ENCODE measurements around the gene SFXN5. TPM values are rescaled to one million over a fixed set of nuclear protein-coding genes. Genes with fewer than 3 reads are reported as not detected.
"Not testable (repeated sequence)": the region's sequence is repeated elsewhere in the genome, so short reads cannot be mapped to it uniquely, and the experiment has no call there.

The SFXN5 gene
- total RNA-seq, 1 experiment from 2014 or later: 13.3 TPM

DNA sequence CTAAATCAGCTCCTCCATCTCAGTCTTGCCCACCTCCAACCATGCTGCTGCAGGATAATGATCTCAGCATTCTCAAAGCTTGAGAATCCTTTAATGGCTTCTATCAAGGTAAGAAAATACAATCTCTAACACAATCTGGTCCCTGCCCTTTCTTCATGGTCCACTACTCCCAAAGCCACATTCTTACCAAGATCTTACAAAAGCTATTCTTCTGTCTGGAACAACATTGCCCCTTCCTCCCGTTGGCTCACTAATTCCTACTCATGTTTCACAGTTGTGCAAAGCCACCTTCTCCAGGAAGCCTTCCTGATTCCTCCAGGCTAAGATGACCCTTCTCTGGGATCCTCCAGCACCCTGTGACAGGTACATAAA is 5.9 kb upstream of the SFXN5 start:
- Histone ChIP-seq H3K36me3 (peaks cover 11% of the 10 kb centered on the region), H3K4me3 (no peak overlapping the region), H3K27me3 (replicated peaks) (no peaks in the 10 kb centered on the region), H3K4me1 (replicated peaks) (no peaks in the 10 kb centered on the region), H3K9me3 (replicated peaks) (no peaks in the 10 kb centered on the region), H3K27ac (no peak overlapping the region)
- DNase-seq (ENCODE audit: low read depth in 1 of 2, low spot score in 2 of 2): no peak

DNA sequence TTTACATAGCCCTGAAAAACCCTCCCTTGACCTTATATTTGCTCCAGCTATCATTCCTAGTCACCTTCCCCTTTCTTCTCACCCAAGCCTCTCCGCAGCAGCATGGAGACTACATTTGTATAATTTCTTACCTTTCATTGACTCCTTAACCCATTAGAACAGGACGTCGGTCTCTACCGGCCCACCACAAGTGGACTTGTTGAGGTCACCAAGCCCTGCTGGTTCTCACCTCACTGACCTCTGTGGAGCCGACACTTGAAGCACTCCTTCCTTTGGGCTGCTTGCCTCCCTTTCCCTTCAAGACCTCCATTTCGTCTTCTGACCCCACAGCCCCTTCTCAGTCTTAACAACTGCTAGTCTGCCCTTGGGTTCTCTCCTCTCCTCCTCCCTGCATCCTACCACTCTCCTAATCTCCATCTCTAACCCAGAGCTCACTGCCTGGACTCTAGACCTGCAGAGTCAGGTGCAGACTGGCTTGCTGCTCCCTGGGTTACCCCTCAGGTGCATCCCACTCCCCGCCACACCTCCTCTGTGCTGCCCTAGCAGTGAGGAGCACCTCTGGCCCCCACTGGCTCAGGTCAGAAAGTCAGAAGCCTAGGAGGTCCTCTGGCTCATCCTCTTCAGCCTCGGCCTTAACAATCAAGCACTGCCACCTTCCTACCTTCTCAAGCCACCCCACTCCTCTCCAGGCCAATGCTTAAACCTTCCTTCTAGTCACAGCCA is 5.3 kb upstream of the SFXN5 start:
- Histone ChIP-seq H3K4me3 (no peak overlapping the region), H3K36me3 (peaks cover 11% of the 10 kb centered on the region), H3K27ac (no peak overlapping the region), H3K9me3 (replicated peaks) (no peaks in the 10 kb centered on the region), H3K27me3 (replicated peaks) (no peaks in the 10 kb centered on the region), H3K4me1 (replicated peaks) (peaks cover 4% of the 10 kb centered on the region)
- DNase-seq (ENCODE audit: low read depth in 1 of 2, low spot score in 2 of 2): no peak

DNA sequence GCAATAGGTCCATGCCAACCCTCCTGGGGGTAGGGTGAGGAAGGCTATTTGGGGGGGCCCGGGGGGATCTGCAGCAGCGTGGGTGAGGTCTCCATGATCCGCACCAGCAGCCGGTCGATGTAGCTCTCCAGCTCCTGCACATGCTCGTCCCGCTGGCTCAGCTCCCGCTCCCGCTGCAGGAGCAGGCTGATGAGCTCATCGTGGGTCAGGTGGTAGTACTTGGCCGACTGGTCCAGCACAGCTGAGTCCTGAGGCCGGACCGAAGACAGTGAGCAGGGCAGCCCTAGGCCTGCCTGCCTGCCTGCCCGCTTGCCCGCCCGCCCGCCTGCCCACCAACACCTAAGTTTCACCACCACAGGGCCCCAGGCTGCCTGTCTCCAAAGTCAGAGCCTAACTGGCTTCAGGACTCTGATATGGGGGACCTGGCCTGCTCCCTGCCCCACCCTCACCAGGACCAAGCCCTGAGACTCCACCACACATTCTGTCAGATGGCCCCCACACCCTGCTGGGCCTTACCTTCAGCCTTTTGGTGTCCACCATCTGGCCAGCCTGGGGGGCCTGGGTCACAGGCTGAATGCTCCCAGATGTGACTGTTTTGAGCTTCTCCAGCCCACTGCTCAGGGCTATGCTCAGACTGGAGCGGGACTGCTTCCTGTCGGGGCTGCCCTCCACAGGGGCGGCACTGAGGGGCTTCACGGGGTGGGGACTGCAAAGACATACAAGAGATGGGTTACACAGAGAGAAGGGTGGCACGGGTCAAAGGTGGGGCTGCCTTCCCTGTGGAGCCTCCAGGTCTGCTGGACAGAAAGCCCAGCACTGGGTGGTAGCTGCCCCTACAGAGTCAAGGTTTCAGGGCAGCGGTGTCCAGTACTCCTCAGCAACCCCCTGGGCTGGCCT is 4.2 kb upstream of the SFXN5 start:
- no peak for DNase-seq (ENCODE audit: low read depth in 1 of 2, low spot score in 2 of 2)
- Histone ChIP-seq H3K4me3 (no peak overlapping the region), H3K36me3 (peaks cover 12% of the 10 kb centered on the region), H3K27me3 (replicated peaks) (no peaks in the 10 kb centered on the region), H3K27ac (no peak overlapping the region), H3K9me3 (replicated peaks) (no peaks in the 10 kb centered on the region), H3K4me1 (replicated peaks) (peaks cover 5% of the 10 kb centered on the region)

DNA sequence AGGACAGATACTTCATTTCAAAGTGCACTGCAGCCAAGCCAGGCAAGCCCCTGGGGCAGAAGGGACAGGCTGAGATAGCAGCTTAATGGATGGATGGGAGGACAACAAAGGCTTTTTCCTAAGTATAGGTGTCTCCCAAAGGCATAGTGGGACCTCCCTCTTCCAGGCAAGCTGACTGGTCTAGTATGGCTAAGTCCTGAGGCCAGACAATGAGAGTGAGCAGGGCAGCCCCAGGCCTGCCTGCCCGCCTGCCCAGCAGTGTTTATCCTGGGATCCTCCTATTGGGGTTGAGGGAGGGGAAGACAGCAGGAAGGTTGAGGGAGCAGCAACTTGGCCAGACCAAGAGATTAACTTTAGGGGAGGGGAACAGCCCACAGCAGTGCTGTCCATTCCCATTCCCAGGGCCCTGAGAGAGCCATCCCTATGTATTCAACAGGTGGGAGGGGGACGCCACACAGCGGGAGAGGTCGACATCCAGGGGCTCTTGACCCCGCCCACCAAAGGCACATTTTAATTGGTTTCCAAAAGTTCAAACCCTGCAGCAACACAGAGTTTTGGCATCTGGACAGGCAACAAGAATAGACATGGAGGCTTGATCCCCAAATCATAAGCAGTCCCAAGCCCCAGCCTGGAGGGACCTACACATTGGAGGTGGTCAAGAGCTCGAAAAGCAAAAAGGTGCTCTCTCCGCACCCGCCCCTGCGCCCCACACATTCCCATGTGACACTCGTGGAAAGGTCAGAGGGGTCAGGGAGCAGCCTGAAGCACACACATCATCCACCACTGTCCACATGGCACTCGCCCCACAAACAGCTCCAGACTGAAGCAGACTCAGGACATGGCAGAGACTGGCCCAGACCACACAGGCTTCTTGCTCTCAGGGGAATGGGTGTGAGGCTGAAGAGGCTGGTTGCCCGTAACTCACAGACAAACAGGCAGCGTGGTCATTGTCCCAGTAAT is 2.9 kb upstream of the SFXN5 start:
- DNase-seq (ENCODE audit: low read depth in 1 of 2, low spot score in 2 of 2): no peak

DNA sequence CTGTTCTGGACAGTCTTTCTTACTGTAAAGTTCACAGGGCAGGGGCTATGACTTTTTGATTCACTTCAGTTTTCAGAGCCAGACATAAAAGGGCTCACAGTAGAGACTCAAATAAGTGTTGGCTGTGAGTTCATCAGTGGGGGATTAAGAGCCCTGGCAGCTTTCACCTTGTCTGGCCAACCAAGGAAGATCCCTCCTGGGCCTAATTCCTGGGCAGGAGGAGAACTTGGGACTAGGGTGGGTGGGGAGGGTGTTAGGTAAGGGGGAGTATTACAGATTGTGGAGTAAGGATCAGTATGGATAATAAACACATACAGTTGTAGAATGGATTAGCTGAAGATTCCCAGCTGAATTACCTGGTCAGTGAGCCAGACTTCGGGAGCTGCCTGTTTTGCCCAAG is 904 bp upstream of the SFXN5 start:
- peaks cover 3% of the 10 kb centered on the region; the same call in 1 of the 2 replicates for H3K36me3 ChIP-seq
- H3K27me3 ChIP-seq (replicated peaks): no peaks in the 10 kb centered on the region
- no peak overlapping the region; the same call in 1 of the 2 replicates for H3K4me3 ChIP-seq
- no peaks in the 10 kb centered on the region for H3K9me3 ChIP-seq (replicated peaks)
- DNase-seq (ENCODE audit: low read depth in 1 of 2, low spot score in 2 of 2): no peak
- H3K4me1 ChIP-seq (replicated peaks): peaks cover 16% of the 10 kb centered on the region
- no peak overlapping the region for H3K27ac ChIP-seq

More for the DNA sequence above, 2.9 kb upstream of the SFXN5 start:
- Histone ChIP-seq H3K4me1 (replicated peaks) (peaks cover 13% of the 10 kb centered on the region), H3K27ac (no peak overlapping the region), H3K9me3 (replicated peaks) (no peaks in the 10 kb centered on the region), H3K27me3 (replicated peaks) (no peaks in the 10 kb centered on the region), H3K36me3 (peaks cover 4% of the 10 kb centered on the region), H3K4me3 (no peak overlapping the region)

DNA sequence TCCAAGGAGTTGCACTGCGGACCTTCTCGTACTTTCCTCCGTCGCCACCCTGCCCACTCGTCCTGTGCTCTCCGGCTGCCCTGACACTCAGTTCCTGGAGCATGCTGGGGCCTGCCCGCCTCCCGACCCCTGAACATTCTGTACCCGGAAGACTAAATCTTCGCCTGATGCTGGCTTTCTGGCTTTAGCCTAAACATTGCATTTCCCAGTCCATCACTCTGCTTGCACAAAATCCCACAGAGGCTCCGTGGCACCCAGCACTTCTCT is 550 bp upstream of the SFXN5 start:
- Histone ChIP-seq H3K27me3 (replicated peaks) (no peaks in the 10 kb centered on the region), H3K9me3 (replicated peaks) (no peaks in the 10 kb centered on the region), H3K4me3 (peak overlapping the region; percentile 73), H3K36me3 (peaks cover 3% of the 10 kb centered on the region; the same call in 1 of the 2 replicates), H3K4me1 (replicated peaks) (peaks cover 16% of the 10 kb centered on the region), H3K27ac (0 out of 2 replicates have a peak overlapping the region, but pooled peaks have one; percentile 65)
- DNase-seq (ENCODE audit: low read depth in 1 of 2, low spot score in 2 of 2): no peak

DNA sequence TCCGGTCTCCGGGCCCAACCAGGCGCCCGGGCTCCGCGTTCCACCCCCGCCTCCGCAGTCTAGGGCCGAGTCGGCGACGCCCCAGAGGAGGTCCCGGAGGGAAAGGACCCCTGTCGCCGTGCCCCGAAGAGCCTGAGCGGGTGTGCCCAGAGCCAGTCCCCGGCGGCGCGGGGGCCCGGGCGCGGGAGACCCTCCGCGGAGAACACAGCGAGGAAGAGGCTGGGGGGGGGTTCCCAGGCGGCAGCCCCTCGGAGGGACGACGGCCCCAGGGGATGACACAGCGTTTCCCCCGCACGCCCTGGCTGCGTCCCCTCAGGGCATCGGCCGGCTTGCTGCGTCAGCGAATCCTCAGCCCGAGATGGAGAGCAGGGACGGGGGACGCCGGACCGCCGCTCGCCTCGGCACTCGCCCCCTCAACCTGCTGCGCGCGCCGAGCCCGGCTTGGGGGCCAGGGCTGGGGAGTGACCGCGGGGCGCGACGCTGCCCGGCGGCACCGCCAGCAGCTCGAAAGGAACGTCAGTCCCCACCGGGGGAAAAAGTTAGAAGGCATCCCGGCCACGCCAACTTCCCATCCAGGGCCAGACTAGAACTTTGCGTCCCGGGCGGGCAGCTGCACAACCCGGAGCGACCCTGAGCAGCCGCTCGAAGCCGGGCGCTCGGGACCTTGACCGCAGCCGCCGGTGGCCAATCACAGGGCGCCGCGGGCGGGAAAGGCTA is 711 bp downstream of the SFXN5 start:
- Histone ChIP-seq H3K4me3 (peak overlapping the region; percentile 73), H3K27me3 (replicated peaks) (no peaks in the 10 kb centered on the region), H3K9me3 (replicated peaks) (no peaks in the 10 kb centered on the region), H3K4me1 (replicated peaks) (peaks cover 16% of the 10 kb centered on the region), H3K27ac (peak overlapping the region; percentile 65), H3K36me3 (peaks cover 7% of the 10 kb centered on the region; the same call in 1 of the 2 replicates)
- no peak for DNase-seq (ENCODE audit: low read depth in 1 of 2, low spot score in 2 of 2)

DNA sequence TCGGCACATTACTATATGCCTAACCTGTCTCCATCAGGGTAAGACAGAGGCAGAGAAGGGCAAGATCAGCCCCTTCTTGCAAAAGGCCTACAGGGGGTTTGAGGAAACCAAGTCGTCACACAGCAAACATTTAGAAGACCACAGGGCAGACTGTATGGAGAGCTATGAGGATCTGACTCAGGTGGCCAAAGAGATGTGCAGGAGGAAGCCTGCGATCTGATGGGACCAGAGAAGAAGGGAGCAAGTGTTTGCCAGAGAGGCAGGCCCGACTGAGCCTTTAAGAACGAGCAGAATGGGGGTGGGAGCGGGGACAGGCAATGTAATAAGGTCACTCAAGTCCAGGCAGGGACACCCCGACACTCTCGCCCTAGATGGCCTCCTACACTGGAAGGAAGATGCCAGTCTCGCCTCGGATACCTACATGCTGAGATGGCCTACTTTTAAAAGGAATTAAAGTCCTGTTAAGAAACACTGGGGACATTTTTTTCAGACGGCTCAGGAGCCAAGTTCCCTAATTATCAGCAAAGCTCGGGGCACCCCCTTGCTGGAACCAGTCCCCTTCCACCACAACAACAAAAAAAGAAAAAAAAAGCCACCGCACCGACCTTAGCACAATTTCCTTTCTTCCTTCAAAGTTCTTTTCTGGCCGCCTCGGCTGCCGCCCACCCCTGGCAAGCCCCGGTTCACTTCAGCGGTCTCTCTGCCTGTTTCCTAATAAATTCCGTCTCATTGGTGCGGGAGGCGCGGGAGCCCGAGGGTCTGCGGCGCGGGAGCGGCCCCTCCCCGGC is 1.5 kb downstream of the SFXN5 start:
- H3K36me3 ChIP-seq: peaks cover 13% of the 10 kb centered on the region; the same call in 1 of the 2 replicates
- DNase-seq (ENCODE audit: low read depth in 1 of 2, low spot score in 2 of 2): peak in 1 of 2 experiments; percentile 18
- no peaks in the 10 kb centered on the region for H3K27me3 ChIP-seq (replicated peaks)
- H3K27ac ChIP-seq: peak overlapping the region; percentile 65
- H3K4me1 ChIP-seq (replicated peaks): peaks cover 23% of the 10 kb centered on the region
- H3K4me3 ChIP-seq: peak overlapping the region; percentile 73
- no peaks in the 10 kb centered on the region for H3K9me3 ChIP-seq (replicated peaks)

DNA sequence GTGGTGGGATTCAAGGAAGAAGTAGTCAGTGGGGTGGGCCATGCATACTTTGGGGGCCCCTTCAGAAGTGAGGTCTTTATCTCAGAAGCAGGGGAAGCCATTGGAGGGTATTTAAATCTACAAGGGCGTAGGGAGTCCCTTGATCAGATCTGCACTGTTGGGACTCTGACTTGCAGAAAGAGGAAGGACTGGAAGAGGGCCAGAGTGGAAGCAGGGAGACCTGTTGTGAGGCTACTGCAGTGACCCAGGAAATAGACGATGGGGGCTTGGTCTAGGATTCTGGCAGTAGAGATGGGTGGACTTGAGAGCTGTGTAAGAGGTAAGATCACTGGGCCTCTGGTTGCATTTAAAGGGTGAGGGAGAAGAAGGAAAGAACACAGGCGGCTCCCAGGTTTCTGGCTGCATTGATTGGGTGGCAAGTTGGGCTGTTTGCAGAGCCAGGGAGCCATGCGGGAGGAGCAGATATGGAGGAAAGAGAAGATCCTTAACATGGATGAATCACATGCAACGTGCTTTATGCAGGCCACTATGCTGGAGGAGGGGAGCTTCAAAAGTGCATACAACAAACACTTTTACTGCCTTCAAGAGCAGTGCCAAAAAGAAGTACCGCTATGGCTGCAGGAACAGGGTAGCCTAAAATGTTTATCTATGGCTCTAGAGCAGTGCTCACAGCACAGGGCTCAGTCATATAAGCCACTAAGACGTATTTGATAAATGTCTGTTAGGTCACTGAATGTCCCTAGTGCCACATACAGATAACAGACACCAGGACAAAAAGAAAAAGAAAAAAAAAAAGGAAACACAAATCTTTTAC is 2.3 kb downstream of the SFXN5 start:
- Histone ChIP-seq H3K9me3 (replicated peaks) (no peaks in the 10 kb centered on the region), H3K27ac (no peak overlapping the region), H3K4me1 (replicated peaks) (peaks cover 29% of the 10 kb centered on the region), H3K4me3 (no peak overlapping the region; the same call in 1 of the 2 replicates), H3K36me3 (peaks cover 16% of the 10 kb centered on the region; the same call in 1 of the 2 replicates), H3K27me3 (replicated peaks) (no peaks in the 10 kb centered on the region)
- no peak for DNase-seq (ENCODE audit: low read depth in 1 of 2, low spot score in 2 of 2)

DNA sequence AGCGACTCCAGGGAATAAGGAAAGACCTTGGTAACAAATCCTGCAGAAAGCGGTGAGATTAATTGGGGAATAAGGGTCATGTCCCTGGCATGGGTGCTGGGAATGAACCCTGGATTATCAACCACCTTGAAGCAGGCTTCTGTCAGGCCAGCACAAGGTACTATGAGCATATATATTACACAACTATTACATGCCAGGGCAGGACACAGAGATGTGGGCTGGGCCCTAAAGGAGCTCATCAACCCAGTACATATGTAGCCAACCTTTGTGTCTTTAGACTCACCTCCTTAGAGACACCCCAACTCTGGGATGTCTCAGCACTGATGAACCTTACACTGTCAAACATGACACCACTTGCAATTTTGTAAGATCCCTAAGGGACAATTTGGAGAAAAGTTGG is 3.4 kb downstream of the SFXN5 start:
- H3K27ac ChIP-seq: no peak overlapping the region
- no peak overlapping the region for H3K4me3 ChIP-seq
- peaks cover 16% of the 10 kb centered on the region; the same call in 1 of the 2 replicates for H3K36me3 ChIP-seq
- no peak for DNase-seq (ENCODE audit: low read depth in 1 of 2, low spot score in 2 of 2)
- no peaks in the 10 kb centered on the region for H3K9me3 ChIP-seq (replicated peaks)
- H3K4me1 ChIP-seq (replicated peaks): peaks cover 40% of the 10 kb centered on the region
- H3K27me3 ChIP-seq (replicated peaks): no peaks in the 10 kb centered on the region

DNA sequence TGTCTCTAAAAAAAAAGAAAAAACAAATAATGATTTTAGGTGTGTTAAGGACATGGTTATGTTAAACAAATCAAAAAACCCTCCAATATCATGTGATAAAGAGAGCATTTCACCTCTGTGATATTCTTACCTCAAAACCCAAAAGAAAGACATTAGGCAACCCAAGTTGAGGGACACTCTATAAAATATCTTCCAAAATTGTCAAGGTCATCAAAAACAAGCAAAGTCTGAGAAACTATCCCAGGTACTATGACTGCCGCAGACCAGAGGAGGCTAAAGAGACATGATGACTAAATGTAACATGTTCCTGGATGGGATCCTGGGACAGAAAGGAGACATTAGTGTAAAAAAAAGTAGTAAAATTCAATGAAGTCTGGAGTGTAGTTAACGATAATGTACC is 4.5 kb downstream of the SFXN5 start:
- Histone ChIP-seq H3K27ac (no peak overlapping the region), H3K9me3 (replicated peaks) (no peaks in the 10 kb centered on the region), H3K4me3 (no peak overlapping the region), H3K27me3 (replicated peaks) (no peaks in the 10 kb centered on the region), H3K36me3 (peaks cover 16% of the 10 kb centered on the region; the same call in 1 of the 2 replicates), H3K4me1 (replicated peaks) (peaks cover 39% of the 10 kb centered on the region)
- DNase-seq (ENCODE audit: low read depth in 1 of 2, low spot score in 2 of 2): no peak

DNA sequence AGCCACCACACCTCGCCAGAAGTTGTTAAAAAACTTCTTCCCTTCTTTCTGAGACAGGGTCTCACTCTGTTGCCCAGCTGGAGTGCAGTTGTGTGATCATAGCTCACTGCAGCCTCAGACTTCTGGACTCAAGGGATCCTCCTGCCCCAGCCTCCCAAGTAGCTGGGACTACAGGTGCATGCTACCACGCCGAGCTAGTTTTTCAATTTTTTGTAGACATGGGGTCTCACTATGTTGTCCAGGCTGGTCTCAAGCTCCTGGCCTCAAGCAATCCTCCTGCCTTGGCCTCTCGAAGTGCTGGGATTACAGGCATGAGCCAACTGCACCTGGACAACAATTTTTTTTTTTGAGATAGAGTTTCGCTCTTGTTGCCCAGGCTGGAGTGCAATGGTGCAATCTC is 6.4 kb downstream of the SFXN5 start:
- not testable (repeated sequence) for H3K9me3 ChIP-seq (replicated peaks); H3K27ac ChIP-seq; H3K4me3 ChIP-seq; H3K27me3 ChIP-seq (replicated peaks); DNase-seq (ENCODE audit: low read depth in 1 of 2, low spot score in 2 of 2)
- Histone ChIP-seq H3K4me1 (replicated peaks) (peaks cover 35% of the 10 kb centered on the region), H3K36me3 (peaks cover 13% of the 10 kb centered on the region; the same call in 1 of the 2 replicates)
